Stimulated activated CD8-positive, alpha-beta memory T cell treated with anti-CD3 and anti-CD28 coated beads, Interleukin-12 subunit alpha, Interleukin-12 subunit beta, amount 100 ng/mL, for 4 hours (primary cell): ENCODE results near the gene SLC35F3.

ENCODE experiments used
- DNase-seq: peaks from one replicate; pipeline ENCODE4 v3.0.0-alpha.2; 2020; ENCODE audit warnings: low read depth

SLC35F3 gene

GRCh38 chr1:234040446-234041317, 136.2 kb downstream of the SLC35F3 start:
- no peak for DNase-seq

- no peak for DNase-seq
Measured at GRCh38 chr1:234044079-234044478, 139.6 kb downstream of the SLC35F3 start.

GRCh38 chr1:234047123-234047522, 142.6 kb downstream of the SLC35F3 start:
- no peak for DNase-seq

- no peak for DNase-seq
Measured at GRCh38 chr1:234062166-234062565, 157.7 kb downstream of the SLC35F3 start.

GRCh38 chr1:234065794-234066447, 161.4 kb downstream of the SLC35F3 start:
- peak; percentile 17 for DNase-seq

GRCh38 chr1:234067581-234068337, 163.3 kb downstream of the SLC35F3 start:
- DNase-seq, result no peak

- DNase-seq, result no peak
Measured at GRCh38 chr1:234069760-234070159, 165.3 kb downstream of the SLC35F3 start.

GRCh38 chr1:234072793-234073192, 168.3 kb downstream of the SLC35F3 start:
- DNase-seq, result no peak

- DNase-seq, result no peak
Measured at GRCh38 chr1:234078143-234078542, 173.7 kb downstream of the SLC35F3 start.

GRCh38 chr1:234079896-234080295, 175.4 kb downstream of the SLC35F3 start:
- no peak for DNase-seq

GRCh38 chr1:234083460-234083859, 179.0 kb downstream of the SLC35F3 start:
- DNase-seq, result no peak

- DNase-seq, result no peak
Measured at GRCh38 chr1:234089396-234089795, 184.9 kb downstream of the SLC35F3 start.

- no peak for DNase-seq
Measured at GRCh38 chr1:234090212-234091064, 186.0 kb downstream of the SLC35F3 start.

- DNase-seq, result no peak
Measured at GRCh38 chr1:234091065-234091401, 186.6 kb downstream of the SLC35F3 start.

GRCh38 chr1:234091876-234092275, 187.4 kb downstream of the SLC35F3 start:
- no peak for DNase-seq

- no peak for DNase-seq
Measured at GRCh38 chr1:234093107-234093506, 188.6 kb downstream of the SLC35F3 start.

GRCh38 chr1:234093741-234094140, 189.3 kb downstream of the SLC35F3 start:
- DNase-seq, result no peak

GRCh38 chr1:234094172-234094571, 189.7 kb downstream of the SLC35F3 start:
- no peak for DNase-seq

GRCh38 chr1:234096161-234096770, 191.8 kb downstream of the SLC35F3 start:
- DNase-seq, result no peak

- DNase-seq, result no peak
Measured at GRCh38 chr1:234102583-234102982, 198.1 kb downstream of the SLC35F3 start.

- no peak for DNase-seq
Measured at GRCh38 chr1:234103198-234103597, 198.7 kb downstream of the SLC35F3 start.
